Sigmoid colon (tissue), 4 donors: ENCODE results near the gene TLE1.

Source experiments
- CTCF ChIP-seq, 4 experiments: fragments of 450-650 bp in 3 of 4; fragments of 200-600 bp in 1 of 4; IDR thresholded peaks; one replicate each; pipeline ENCODE4 v1.5.1; 2016 to 2019; ENCODE audit warnings: antibody characterized with exemption in 4 of 4, mild to moderate bottlenecking in 3 of 4, moderate library complexity in 2 of 4
- POLR2A ChIP-seq, 2 donors: fragments of 450-650 bp; IDR thresholded peaks; one replicate each; pipeline ENCODE4 v1.6.1; 2016; ENCODE audit warnings: antibody characterized with exemption in 2 of 2, mild to moderate bottlenecking in 2 of 2, moderate library complexity in 2 of 2
- POLR2AphosphoS5 ChIP-seq, 4 donors: sonication (generic); formaldehyde crosslinking; IDR thresholded peaks; one replicate each; pipeline ENCODE4 v1.6.1; 2017; ENCODE audit warnings: antibody characterized with exemption in 4 of 4

GRCh38 chr9:81581986-81582385 is 107.4 kb downstream of the TLE1 start:
- TF ChIP-seq POLR2AphosphoS5 (IDR thresholded peaks at IDR 0.05): no peak
- TF ChIP-seq POLR2A (IDR thresholded peaks at IDR 0.05): no peak
- no peak for TF ChIP-seq CTCF (IDR thresholded peaks at IDR 0.05)
